ENCODE data around the gene ARHGAP25. TPM values are rescaled to one million over a fixed set of nuclear protein-coding genes. Genes with fewer than 3 reads are reported as not detected.
A peak's percentile ranks its signal among the peaks of the same experiment; 100 is the strongest.

ARHGAP25 gene
- total RNA-seq, 1 donor from 2014 or later, result 0.08 TPM

- H3K36me3 ChIP-seq (ENCODE audit: control insufficient read depth, insufficient read depth, low read length), result no peaks in the 10 kb centered on the region
- DNase-seq (ENCODE audit: low read depth), result no peak
- H3K4me3 ChIP-seq (ENCODE audit: low read depth, low read length), result no peak overlapping the region
- TF ChIP-seq, protein P1, sequence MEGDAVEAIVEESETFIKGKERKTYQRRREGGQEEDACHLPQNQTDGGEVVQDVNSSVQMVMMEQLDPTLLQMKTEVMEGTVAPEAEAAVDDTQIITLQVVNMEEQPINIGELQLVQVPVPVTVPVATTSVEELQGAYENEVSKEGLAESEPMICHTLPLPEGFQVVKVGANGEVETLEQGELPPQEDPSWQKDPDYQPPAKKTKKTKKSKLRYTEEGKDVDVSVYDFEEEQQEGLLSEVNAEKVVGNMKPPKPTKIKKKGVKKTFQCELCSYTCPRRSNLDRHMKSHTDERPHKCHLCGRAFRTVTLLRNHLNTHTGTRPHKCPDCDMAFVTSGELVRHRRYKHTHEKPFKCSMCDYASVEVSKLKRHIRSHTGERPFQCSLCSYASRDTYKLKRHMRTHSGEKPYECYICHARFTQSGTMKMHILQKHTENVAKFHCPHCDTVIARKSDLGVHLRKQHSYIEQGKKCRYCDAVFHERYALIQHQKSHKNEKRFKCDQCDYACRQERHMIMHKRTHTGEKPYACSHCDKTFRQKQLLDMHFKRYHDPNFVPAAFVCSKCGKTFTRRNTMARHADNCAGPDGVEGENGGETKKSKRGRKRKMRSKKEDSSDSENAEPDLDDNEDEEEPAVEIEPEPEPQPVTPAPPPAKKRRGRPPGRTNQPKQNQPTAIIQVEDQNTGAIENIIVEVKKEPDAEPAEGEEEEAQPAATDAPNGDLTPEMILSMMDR (IDR thresholded peaks at IDR 0.05; ENCODE audit: insufficient read depth, low read length, poor library complexity, severe bottlenecking), result no peak
- no peaks in the 10 kb centered on the region for H3K27me3 ChIP-seq (ENCODE audit: control insufficient read depth, insufficient read depth, low read length)
Observed at GRCh38 chr2:68750592-68751396, 16.2 kb downstream of the ARHGAP25 start.

GRCh38 chr2:68751397-68752339 lies 17.1 kb downstream of the ARHGAP25 start:
- H3K36me3 ChIP-seq (ENCODE audit: control insufficient read depth, insufficient read depth, low read length), result no peaks in the 10 kb centered on the region
- TF ChIP-seq, protein P1 (IDR thresholded peaks at IDR 0.05; ENCODE audit: insufficient read depth, low read length, poor library complexity, severe bottlenecking), result peak; percentile 89
- peak; percentile 51 for DNase-seq (ENCODE audit: low read depth)

GRCh38 chr2:68753318-68753717 lies 18.7 kb downstream of the ARHGAP25 start:
- TF ChIP-seq, protein P1 (IDR thresholded peaks at IDR 0.05; ENCODE audit: insufficient read depth, low read length, poor library complexity, severe bottlenecking), result no peak
- H3K27me3 ChIP-seq (ENCODE audit: control insufficient read depth, insufficient read depth, low read length), result no peaks in the 10 kb centered on the region
- no peak for DNase-seq (ENCODE audit: low read depth)

More at GRCh38 chr2:68751397-68752339, 17.1 kb downstream of the ARHGAP25 start:
- no peak overlapping the region for H3K4me3 ChIP-seq (ENCODE audit: low read depth, low read length)
- no peaks in the 10 kb centered on the region for H3K27me3 ChIP-seq (ENCODE audit: control insufficient read depth, insufficient read depth, low read length)

GRCh38 chr2:68755071-68755470 lies 20.5 kb downstream of the ARHGAP25 start:
- TF ChIP-seq, protein P1 (IDR thresholded peaks at IDR 0.05; ENCODE audit: insufficient read depth, low read length, poor library complexity, severe bottlenecking), result no peak
- no peak for DNase-seq (ENCODE audit: low read depth)
- Histone ChIP-seq H3K4me3 (ENCODE audit: low read depth, low read length) (no peak overlapping the region), H3K36me3 (ENCODE audit: control insufficient read depth, insufficient read depth, low read length) (no peaks in the 10 kb centered on the region), H3K27me3 (ENCODE audit: control insufficient read depth, insufficient read depth, low read length) (no peaks in the 10 kb centered on the region)

More at GRCh38 chr2:68753318-68753717, 18.7 kb downstream of the ARHGAP25 start:
- no peak overlapping the region for H3K4me3 ChIP-seq (ENCODE audit: low read depth, low read length)
- no peaks in the 10 kb centered on the region for H3K36me3 ChIP-seq (ENCODE audit: control insufficient read depth, insufficient read depth, low read length)

DNA sequence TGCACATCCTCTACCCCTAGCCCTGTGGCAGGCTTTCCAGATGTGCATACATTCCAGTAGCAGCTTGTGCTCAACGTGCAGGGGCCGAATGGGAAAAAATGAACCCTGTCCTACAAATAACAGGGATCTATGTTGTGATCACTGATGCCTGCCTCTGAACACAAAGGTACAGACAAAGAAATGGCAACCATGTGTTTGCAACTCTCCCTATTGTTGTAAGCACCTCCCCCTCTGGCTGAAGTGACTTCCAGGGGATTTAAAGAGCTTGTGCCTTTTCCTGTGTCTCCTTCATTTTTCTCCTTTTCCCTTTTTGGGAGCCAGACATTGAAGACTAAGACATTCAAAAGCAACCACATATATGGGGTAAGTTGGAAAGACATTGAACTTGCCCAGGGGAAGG lies 21.6 kb downstream of the ARHGAP25 start:
- no peaks in the 10 kb centered on the region for H3K27me3 ChIP-seq (ENCODE audit: control insufficient read depth, insufficient read depth, low read length)
- no peaks in the 10 kb centered on the region for H3K36me3 ChIP-seq (ENCODE audit: control insufficient read depth, insufficient read depth, low read length)
- TF ChIP-seq, protein P1 (IDR thresholded peaks at IDR 0.05; ENCODE audit: insufficient read depth, low read length, poor library complexity, severe bottlenecking), result no peak
- no peak overlapping the region for H3K4me3 ChIP-seq (ENCODE audit: low read depth, low read length)
- DNase-seq (ENCODE audit: low read depth), result no peak
